ENCODE results near the gene THSD7A.
"Not testable (repeated sequence)": the region's sequence is repeated elsewhere in the genome, so short reads cannot be mapped to it uniquely, and the experiment has no call there.

Gene THSD7A

DNA sequence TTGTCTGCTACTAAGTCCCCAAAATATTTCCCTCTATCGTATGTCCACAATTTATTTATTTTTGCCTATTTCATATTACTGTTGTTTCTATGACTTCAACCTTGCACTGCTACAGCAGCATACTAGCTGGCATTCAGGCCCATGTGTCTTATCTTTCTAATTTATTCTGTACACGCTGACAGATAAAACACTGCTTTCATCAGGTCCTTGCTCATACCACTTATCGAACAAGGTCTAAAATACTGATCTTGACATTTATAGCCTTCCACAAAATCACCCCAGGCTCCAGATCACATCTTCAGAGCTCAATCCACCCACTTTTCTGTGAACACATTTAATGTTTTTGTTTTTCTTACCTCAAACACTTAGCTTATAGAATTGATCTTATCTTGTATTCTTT, 374.6 kb downstream of the THSD7A start:
- TF ChIP-seq, protein P1, sequence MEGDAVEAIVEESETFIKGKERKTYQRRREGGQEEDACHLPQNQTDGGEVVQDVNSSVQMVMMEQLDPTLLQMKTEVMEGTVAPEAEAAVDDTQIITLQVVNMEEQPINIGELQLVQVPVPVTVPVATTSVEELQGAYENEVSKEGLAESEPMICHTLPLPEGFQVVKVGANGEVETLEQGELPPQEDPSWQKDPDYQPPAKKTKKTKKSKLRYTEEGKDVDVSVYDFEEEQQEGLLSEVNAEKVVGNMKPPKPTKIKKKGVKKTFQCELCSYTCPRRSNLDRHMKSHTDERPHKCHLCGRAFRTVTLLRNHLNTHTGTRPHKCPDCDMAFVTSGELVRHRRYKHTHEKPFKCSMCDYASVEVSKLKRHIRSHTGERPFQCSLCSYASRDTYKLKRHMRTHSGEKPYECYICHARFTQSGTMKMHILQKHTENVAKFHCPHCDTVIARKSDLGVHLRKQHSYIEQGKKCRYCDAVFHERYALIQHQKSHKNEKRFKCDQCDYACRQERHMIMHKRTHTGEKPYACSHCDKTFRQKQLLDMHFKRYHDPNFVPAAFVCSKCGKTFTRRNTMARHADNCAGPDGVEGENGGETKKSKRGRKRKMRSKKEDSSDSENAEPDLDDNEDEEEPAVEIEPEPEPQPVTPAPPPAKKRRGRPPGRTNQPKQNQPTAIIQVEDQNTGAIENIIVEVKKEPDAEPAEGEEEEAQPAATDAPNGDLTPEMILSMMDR (IDR thresholded peaks at IDR 0.05; ENCODE audit: extremely low read depth, missing control alignments): no peak
- DNase-seq (ENCODE audit: low spot score): no peak

DNA sequence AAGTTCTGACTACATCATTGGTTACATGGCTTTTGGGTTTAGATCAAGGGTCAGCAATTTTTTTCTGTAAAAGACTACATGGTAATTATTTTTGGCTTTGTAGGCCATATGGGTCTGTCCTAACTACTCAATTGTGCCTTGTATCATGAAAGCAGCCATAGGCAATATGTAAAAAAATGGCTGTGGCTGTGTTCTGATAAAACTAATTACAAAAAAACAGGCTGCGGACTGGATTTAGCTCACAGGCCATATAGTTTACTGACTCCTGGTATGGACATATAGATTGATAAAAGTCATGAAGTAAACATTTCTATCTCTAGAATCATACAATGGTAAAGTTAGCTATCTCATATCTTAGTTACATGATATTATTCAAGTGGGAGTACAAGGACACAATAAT, 375.4 kb downstream of the THSD7A start:
- DNase-seq (ENCODE audit: low spot score): no peak
- TF ChIP-seq, protein P1 (IDR thresholded peaks at IDR 0.05; ENCODE audit: extremely low read depth, missing control alignments): no peak

DNA sequence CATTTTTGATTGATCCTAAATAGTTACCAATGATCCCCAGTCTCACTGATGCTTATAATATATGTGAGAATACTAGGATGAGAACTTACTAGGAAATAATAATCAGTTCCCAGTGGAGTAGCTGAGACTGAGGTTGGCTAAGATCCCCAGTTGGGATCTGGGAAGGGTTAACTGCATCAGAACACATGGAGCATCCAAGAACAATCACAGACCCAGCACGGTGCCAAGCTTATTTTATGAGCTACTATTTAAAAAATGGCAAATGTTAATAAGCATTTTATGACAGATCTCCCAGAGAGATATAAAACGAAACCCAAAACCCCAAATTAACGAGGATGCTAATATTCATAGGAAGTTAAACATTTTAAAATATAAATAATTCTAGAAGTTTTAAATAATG, 379.5 kb downstream of the THSD7A start:
- DNase-seq (ENCODE audit: low spot score): no peak
- TF ChIP-seq, protein P1 (IDR thresholded peaks at IDR 0.05; ENCODE audit: extremely low read depth, missing control alignments): no peak

DNA sequence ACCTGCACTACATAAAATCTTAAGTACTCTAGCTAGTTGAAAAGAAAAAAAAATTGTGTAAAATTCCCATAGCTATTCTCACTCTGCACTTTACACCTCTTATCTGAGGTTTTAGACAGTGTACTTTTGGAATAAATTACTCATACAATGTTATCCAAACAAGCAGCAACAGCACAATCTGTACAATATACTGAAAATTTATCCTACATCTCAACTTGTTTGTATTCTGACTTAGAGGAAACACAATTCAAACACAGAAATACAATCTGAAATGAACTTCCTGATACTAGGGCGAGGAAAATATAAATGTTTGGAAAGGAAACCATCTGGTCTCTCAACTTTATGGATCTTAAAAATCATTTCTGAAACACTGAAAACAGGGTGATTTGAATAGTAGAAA, 381.7 kb downstream of the THSD7A start:
- TF ChIP-seq, protein P1 (IDR thresholded peaks at IDR 0.05; ENCODE audit: extremely low read depth, missing control alignments): no peak
- DNase-seq (ENCODE audit: low spot score): no peak

DNA sequence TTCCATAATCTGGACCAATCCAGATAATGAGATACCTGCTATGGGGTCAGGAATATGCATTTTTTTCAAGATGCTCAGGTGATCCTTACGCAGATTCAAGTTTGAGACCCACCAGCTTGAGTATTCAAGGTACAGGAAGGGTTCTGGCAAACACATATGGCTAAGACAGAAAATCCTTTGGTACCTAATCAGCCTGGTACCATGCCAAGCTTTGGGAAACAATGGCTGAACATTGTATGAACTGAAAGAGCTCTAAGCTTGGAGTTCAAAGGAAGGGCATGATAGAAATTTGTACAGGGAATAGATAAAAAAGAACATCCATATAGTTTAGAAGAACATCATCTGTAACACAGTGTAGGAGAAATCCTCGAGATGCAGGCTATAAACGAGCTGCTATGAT, 382.7 kb downstream of the THSD7A start:
- TF ChIP-seq, protein P1 (IDR thresholded peaks at IDR 0.05; ENCODE audit: extremely low read depth, missing control alignments): no peak

DNA sequence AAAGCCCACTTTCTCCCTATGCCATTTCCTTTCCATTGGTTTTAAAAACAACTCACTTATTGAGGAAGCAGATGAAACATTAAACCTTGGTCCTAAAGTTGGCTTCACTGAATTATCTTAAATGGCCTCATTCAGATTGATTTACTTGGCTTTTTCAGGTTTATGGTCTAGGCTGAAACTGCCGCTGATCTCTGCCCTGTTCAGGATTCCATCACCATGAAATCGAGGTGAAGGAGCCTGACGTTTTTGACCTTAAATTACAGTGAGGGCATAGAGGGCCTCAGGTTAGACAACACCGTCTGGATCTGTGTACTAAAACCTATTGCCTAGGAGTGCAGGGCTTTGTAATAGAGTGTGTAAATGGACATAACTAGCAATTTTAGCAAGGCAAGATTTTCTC, 383.7 kb downstream of the THSD7A start:
- no peak for DNase-seq (ENCODE audit: low spot score)

More for the DNA sequence above, 382.7 kb downstream of the THSD7A start:
- no peak for DNase-seq (ENCODE audit: low spot score)

DNA sequence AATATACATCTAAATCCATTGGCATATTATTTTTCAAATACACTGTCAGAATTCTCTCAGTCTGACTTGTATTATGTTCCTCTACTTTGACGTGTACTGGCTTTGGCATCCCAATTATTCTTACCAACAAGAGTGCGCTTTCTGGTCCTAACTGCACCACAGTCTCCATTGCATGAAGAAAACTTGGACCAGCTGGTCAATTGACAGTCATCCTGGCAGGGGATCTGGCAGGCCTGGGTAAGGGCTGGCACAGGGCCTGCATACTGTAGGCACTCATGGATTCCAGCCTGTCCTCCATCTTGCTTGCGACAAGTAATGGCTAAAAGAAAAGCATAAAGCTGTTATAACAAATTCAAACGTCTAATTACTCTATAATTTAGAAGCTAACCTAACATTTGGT, 384.9 kb downstream of the THSD7A start:
- no peak for DNase-seq (ENCODE audit: low spot score)
- TF ChIP-seq, protein P1 (IDR thresholded peaks at IDR 0.05; ENCODE audit: extremely low read depth, missing control alignments): no peak

More for the DNA sequence above, 383.7 kb downstream of the THSD7A start:
- TF ChIP-seq, protein P1 (IDR thresholded peaks at IDR 0.05; ENCODE audit: extremely low read depth, missing control alignments): no peak

DNA sequence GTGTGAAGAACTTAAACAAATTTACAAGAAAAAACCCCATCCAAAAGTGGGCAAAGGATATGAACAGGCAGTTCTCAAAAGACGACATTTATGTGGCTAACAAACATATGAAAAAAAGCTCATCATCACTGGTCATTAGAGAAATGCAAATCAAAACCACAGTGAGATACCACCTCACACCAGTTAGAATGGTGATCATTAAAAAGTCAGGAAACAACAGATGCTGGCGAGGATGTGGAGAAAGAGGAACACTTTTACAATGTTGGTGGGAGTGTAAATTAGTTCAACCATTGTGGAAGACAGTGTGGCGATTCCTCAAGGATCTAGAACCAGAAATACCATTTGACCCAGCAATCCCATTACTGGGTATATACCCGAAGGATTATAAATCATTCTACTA, 388.1 kb downstream of the THSD7A start:
- not testable (repeated sequence) for DNase-seq (ENCODE audit: low spot score)

Data from GM20000 (cell line).